ENCODE results near the gene GSTA3.
"Not testable (repeated sequence)": the region's sequence is repeated elsewhere in the genome, so short reads cannot be mapped to it uniquely, and the experiment has no call there.

GSTA3 gene

GRCh38 chr6:52872031-52872430 is 37.5 kb downstream of the GSTA3 start:
- TF ChIP-seq ZFX (IDR thresholded peaks at IDR 0.05; ENCODE audit: borderline replicate concordance) (no peak), CTCF (IDR thresholded peaks at IDR 0.05) (no peak)
- no peak overlapping the region for H3K27ac ChIP-seq

GRCh38 chr6:52871621-52872020 is 37.9 kb downstream of the GSTA3 start:
- TF ChIP-seq ZFX (IDR thresholded peaks at IDR 0.05; ENCODE audit: borderline replicate concordance), result no peak
- TF ChIP-seq CTCF (IDR thresholded peaks at IDR 0.05), result no peak
- no peak overlapping the region for H3K27ac ChIP-seq

GRCh38 chr6:52870335-52871091 is 39.0 kb downstream of the GSTA3 start:
- not testable (repeated sequence) for H3K27ac ChIP-seq

- H3K27ac ChIP-seq, result not testable (repeated sequence)
Observed at GRCh38 chr6:52868899-52869298, 40.6 kb downstream of the GSTA3 start.

GRCh38 chr6:52868240-52868639 is 41.3 kb downstream of the GSTA3 start:
- TF ChIP-seq CTCF (IDR thresholded peaks at IDR 0.05), result no peak
- no peak overlapping the region for H3K27ac ChIP-seq

GRCh38 chr6:52861151-52861550 is 48.3 kb downstream of the GSTA3 start:
- H3K27ac ChIP-seq, result not testable (repeated sequence)

- no peak overlapping the region for H3K27ac ChIP-seq
- no peak for TF ChIP-seq ZFX (IDR thresholded peaks at IDR 0.05; ENCODE audit: borderline replicate concordance)
- TF ChIP-seq CTCF (IDR thresholded peaks at IDR 0.05), result no peak
Observed at GRCh38 chr6:52858416-52858815, 51.1 kb downstream of the GSTA3 start.

- H3K27ac ChIP-seq, result not testable (repeated sequence)
Observed at GRCh38 chr6:52856137-52856536, 53.4 kb downstream of the GSTA3 start.

- TF ChIP-seq CTCF (IDR thresholded peaks at IDR 0.05) (no peak), ZFX (IDR thresholded peaks at IDR 0.05; ENCODE audit: borderline replicate concordance) (no peak)
- no peak overlapping the region for H3K27ac ChIP-seq
Observed at GRCh38 chr6:52849137-52849536, 60.4 kb downstream of the GSTA3 start.

All from 22Rv1 (cell line).